HepG2 (cell line): ENCODE measurements around the gene LNX2.

Experiments
- CTCF ChIP-seq: sonication (generic); formaldehyde crosslinking; IDR thresholded peaks from 2 replicates; pipeline ENCODE4 v1.5.0; 2020; ENCODE audit warnings: mild to moderate bottlenecking, missing genetic modification reagents, moderate library complexity
- EZH2 ChIP-seq: conservative IDR thresholded peaks from 2 replicates; pipeline ENCODE4 v1.6.1; 2012; ENCODE audit warnings: mild to moderate bottlenecking, low read depth, low read length, moderate library complexity
- JUN ChIP-seq: sonication (generic); formaldehyde crosslinking; IDR thresholded peaks from 2 replicates; pipeline ENCODE4 v1.4.0; 2020; ENCODE audit warnings: mild to moderate bottlenecking, missing genetic modification reagents
- PATZ1 ChIP-seq: sonication (generic); formaldehyde crosslinking; IDR thresholded peaks from 2 replicates; pipeline ENCODE4 v1.4.0; 2020; ENCODE audit warnings: missing genetic modification reagents
- PTBP1 ChIP-seq: fragments of 200-400 bp; formaldehyde crosslinking; IDR thresholded peaks from 2 replicates; pipeline ENCODE4 v1.6.1; 2018; ENCODE audit warnings: low read length, low read depth; ENCODE audit not compliant: poor library complexity, severe bottlenecking
- RELA ChIP-seq: sonication (generic); formaldehyde crosslinking; IDR thresholded peaks from 2 replicates; pipeline ENCODE4 v1.4.0; 2020; ENCODE audit warnings: missing genetic modification reagents
- SNAI1 ChIP-seq: sonication (generic); formaldehyde crosslinking; IDR thresholded peaks from 2 replicates; pipeline ENCODE4 v1.5.0; 2020; ENCODE audit warnings: mild to moderate bottlenecking, missing genetic modification reagents, borderline replicate concordance
- ZBTB49 ChIP-seq: sonication (generic); formaldehyde crosslinking; IDR thresholded peaks from 2 replicates; pipeline ENCODE4 v1.4.0; 2020; ENCODE audit warnings: missing genetic modification reagents, borderline replicate concordance
- ZNF282 ChIP-seq: fragments of 450-650 bp; IDR thresholded peaks from 2 replicates; pipeline ENCODE4 v1.6.1; 2018; ENCODE audit not compliant: partially characterized antibody

GRCh38 chr13:27570906-27571305 is 49.4 kb downstream of the LNX2 start:
- TF ChIP-seq PTBP1 (no peak), RELA (CRISPR knock-in tag) (no peak), SNAI1 (no peak), ZNF282 (no peak), ZBTB49 (CRISPR knock-in tag) (no peak), PATZ1 (CRISPR knock-in tag) (no peak), CTCF (CRISPR knock-in tag) (no peak), JUN (no peak), EZH2 (no peak)
